Measurements from ENCODE around the gene ARID4A.
A peak's percentile ranks its signal among the peaks of the same experiment; 100 is the strongest.
"Not testable (repeated sequence)": the region's sequence is repeated elsewhere in the genome, so short reads cannot be mapped to it uniquely, and the experiment has no call there.

ARID4A gene

GRCh38 chr14:58294201-58294600 is 4.2 kb upstream of the ARID4A start:
- DNase-seq, result no peak

- no peak for DNase-seq
These were observed 1.6 kb upstream of the ARID4A start for GRCh38 chr14:58296726-58297125.

- DNase-seq, result peak in 1 of 56 donors; percentile 53
These were observed 968 bp upstream of the ARID4A start for GRCh38 chr14:58297412-58297761.

- peak; percentile 93 to 100 (median 98) for DNase-seq
These were observed 436 bp upstream of the ARID4A start for GRCh38 chr14:58297762-58298476.

- DNase-seq, result peak in 24 of 56 donors; percentile 9 to 67 (median 33)
These were observed 1.3 kb downstream of the ARID4A start for GRCh38 chr14:58299401-58300330.

DNA sequence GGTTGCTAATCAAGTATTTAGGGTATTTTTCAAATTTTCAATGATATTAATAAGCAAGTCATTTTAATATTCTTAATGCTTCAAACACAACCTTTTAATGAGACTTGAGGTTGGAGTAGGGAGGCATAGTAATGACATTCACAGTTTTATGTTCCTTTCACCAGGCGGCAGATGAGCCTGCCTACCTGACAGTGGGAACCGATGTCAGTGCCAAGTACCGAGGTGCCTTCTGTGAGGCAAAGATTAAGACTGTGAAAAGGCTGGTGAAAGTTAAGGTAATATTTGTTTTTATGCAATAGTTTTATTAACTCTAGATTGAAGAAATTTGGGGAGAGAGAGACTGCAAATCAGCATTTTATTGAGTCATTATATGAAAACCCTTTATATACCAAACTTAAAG is 3.1 kb downstream of the ARID4A start:
- DNase-seq, result no peak

- no peak for DNase-seq
These were observed 7.4 kb downstream of the ARID4A start for GRCh38 chr14:58305730-58306129.

GRCh38 chr14:58307597-58308316 is 9.4 kb downstream of the ARID4A start:
- DNase-seq, result no peak

DNA sequence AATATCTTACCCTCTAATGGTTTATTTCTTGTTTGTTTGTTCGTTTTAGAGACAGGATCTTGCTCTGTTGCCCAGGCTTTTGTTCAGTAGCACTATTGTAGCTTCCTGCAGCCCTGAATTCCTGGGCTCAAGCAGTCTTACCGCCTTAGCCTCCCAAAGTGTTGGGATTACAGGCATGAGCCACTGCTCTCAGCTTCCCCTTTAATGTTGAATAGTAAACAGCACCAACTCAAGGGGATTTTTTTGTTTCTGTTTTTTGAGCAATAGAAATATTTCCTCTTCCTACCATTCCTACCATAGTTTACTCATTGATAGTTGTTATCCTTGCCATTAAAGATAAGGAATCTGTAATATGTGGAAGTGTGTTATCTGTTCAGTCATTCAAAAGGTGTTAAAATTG is 10.7 kb downstream of the ARID4A start:
- no peak for DNase-seq

DNA sequence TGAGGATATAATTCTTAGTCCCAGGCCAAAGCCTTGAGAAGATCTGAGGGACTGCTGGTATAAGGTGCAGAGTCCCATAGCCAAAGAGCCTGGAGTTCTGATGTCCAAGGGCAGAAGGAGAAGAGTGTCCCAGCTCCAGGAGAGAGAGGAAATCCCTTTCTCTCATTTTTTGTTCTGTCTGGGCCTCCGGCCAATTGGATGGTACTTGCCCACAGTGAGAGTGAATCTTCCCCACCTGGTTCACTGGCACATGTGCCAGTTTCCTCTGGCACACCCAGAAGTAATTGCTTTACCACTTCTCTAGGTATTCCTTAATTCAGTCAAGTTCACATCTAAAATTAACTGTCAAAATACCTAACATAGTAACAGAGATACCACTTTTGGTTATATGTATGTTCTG is 15.3 kb downstream of the ARID4A start:
- no peak for DNase-seq

DNA sequence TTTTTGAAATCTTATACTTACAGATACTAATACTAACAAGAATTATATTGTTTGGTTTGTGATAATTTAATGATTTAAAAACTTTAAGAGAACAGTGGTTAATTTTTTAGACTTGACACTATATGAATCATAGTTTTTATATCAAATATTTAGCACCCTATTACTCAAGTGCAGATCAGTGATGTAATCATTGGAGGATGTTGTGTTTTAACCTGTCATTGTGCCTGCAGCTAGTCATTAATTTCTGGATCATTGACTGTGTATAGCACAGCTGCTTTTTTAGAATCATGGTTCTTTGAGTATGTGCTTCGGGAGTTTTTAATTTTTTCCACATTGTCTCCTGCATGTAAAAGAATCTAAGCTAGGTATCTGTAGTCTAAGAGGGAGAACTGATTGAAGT is 17.3 kb downstream of the ARID4A start:
- no peak for DNase-seq

DNA sequence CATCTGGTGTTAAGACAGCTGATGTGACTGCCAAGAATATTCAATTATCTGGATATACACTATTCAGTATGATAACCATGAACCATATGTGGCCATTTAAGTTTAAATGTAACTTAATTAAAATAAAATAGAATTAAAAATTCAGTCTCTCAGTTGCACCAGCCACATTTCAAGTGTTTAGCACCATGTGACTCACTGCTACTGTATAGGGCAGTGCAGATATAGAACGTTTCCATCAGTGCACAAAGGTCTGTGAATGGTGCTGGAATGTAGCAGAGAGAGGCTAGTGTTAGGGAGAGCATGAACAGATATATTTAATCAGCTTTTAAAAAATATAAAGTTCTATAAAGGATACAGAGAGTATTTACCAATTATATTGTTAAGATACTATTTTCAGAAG is 28.7 kb downstream of the ARID4A start:
- DNase-seq, result no peak

- peak in 54 of 56 donors; percentile 7 to 94 (median 66) for DNase-seq
These were observed 32.8 kb downstream of the ARID4A start for GRCh38 chr14:58331111-58331510.

DNA sequence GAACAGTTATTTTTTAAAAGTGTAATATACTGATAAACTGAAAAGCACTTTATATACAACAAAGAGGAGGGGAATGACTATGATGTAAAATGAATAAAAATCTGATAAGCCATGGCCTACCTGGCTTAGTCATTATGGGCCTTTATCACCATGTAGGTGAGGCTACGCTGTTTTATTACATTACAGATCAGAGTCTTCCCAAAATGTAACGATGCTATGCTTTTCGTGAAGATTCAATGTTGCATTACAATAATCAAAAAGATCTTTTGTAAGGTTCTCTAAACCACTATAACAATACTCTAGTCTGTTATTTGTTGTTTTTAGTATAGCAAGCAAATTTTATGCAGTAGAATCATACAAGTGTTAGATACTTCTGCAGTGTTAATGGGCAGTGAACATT is 34.2 kb downstream of the ARID4A start:
- DNase-seq, result no peak

GRCh38 chr14:58339666-58340065 is 41.3 kb downstream of the ARID4A start:
- not testable (repeated sequence) for DNase-seq

- DNase-seq, result no peak
These were observed 42.9 kb downstream of the ARID4A start for GRCh38 chr14:58341152-58341748.

DNA sequence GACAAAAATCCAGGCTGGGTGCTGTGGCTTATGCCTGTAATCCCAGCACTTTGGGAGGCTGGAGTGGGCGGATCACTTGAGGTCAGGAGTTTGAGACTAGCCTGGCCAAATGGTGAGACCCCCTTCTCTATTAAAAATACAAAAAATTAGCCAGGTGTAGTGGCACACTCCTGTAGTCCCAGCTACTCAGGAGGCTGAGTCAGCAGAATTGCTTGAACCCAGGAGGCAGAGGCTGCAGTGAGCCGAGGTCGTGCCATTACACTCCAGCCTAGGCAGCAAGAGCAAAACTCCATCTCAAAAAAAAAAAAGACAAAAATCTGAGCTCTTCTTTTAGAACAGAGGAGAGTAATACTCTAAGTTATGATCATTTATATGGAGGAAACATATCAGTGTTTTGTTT is 45.2 kb downstream of the ARID4A start:
- not testable (repeated sequence) for DNase-seq

GRCh38 chr14:58353516-58354299 is 55.4 kb downstream of the ARID4A start:
- no peak for DNase-seq

DNA sequence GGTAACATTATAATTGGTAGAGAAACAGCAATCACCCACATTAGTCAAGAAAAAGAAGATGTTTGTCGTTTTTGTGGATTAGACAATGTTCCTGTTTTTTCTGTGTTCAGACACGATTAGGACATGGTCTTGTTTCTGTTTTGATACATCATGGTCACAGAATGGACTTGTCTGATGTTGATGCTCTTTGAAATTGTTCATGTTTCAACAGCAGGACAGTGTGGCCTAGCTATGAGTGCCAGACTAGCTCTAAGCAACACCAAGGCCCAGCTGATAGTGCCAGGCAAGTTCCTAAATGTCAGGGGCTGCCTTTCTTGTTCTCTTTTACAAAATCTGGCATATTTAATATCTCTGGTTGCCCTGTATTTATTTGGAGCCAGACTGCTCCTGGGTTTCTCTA is 56.5 kb downstream of the ARID4A start:
- DNase-seq, result no peak

DNA sequence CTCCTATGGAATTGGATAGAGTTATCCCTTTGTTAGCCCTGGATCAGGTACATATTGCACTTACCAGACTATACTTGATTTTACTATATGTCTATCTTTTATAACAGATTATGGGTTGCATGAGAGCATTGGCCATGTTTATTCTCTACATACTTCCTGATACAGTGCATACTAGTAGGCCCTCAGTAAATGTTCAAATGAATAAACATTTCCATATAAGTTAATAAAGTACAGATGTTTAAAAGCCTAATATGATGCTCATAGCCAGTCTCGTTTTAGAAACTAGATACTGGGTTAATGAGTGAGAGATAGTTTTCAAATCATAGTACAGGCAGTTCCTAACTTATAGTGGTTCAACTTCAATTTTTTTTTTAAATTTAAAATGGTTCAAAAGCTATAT is 57.9 kb downstream of the ARID4A start:
- DNase-seq, result no peak

DNA sequence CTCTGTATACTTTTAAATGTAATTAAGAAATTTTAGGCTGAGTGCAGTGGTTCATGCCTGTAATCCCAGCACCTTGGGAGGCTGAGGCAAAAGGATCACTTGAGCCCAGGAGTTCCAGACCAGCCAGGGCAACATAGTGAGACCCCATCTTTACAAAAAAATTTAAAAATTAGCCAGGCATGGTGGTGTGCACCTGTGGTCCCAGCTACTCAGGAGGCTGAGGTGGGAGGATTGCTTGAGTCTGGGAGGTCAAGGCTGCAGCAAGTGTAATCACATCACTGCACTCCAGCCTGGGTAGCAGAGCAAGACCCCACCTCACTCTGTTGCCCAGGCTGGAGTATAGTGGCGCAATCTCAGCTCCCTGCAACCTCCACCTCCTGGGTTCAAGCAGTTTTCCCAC is 63.9 kb downstream of the ARID4A start:
- not testable (repeated sequence) for DNase-seq
